GM21423 (cell line): Measurements from ENCODE around the gene REEP1.

Experiments
- ATAC-seq: cut with Tn5 transposase; IDR thresholded peaks from one replicate; pipeline ENCODE4 v1.9.1; 2021; ENCODE audit warnings: mild to moderate bottlenecking, moderate library complexity; ENCODE audit not compliant: unreplicated experiment

Gene REEP1

GRCh38 chr2:86308356-86308755 is 29.1 kb downstream of the REEP1 start:
- ATAC-seq: no peak

- no peak for ATAC-seq
Observed at GRCh38 chr2:86307431-86307830, 30.0 kb downstream of the REEP1 start.

- ATAC-seq: no peak
Observed at GRCh38 chr2:86305915-86306254, 31.5 kb downstream of the REEP1 start.

- no peak for ATAC-seq
Observed at GRCh38 chr2:86305195-86305914, 32.1 kb downstream of the REEP1 start.

- no peak for ATAC-seq
Observed at GRCh38 chr2:86304416-86304815, 33.0 kb downstream of the REEP1 start.

- ATAC-seq: no peak
Observed at GRCh38 chr2:86302320-86302719, 35.1 kb downstream of the REEP1 start.

GRCh38 chr2:86301711-86302202 is 35.7 kb downstream of the REEP1 start:
- ATAC-seq: no peak

- ATAC-seq: no peak
Observed at GRCh38 chr2:86301009-86301408, 36.4 kb downstream of the REEP1 start.

- ATAC-seq: no peak
Observed at GRCh38 chr2:86300496-86300895, 36.9 kb downstream of the REEP1 start.

- no peak for ATAC-seq
Observed at GRCh38 chr2:86298411-86299390, 38.7 kb downstream of the REEP1 start.

GRCh38 chr2:86297382-86298147 is 39.9 kb downstream of the REEP1 start:
- no peak for ATAC-seq

GRCh38 chr2:86296947-86297346 is 40.5 kb downstream of the REEP1 start:
- no peak for ATAC-seq

GRCh38 chr2:86295066-86295465 is 42.4 kb downstream of the REEP1 start:
- ATAC-seq: no peak

- ATAC-seq: no peak
Observed at GRCh38 chr2:86293612-86294011, 43.8 kb downstream of the REEP1 start.

GRCh38 chr2:86292571-86293515 is 44.6 kb downstream of the REEP1 start:
- ATAC-seq: no peak

GRCh38 chr2:86291328-86291662 is 46.1 kb downstream of the REEP1 start:
- ATAC-seq: no peak

- ATAC-seq: no peak
Observed at GRCh38 chr2:86290596-86291327, 46.7 kb downstream of the REEP1 start.

- ATAC-seq: no peak
Observed at GRCh38 chr2:86286516-86286915, 50.9 kb downstream of the REEP1 start.

GRCh38 chr2:86285981-86286380 is 51.4 kb downstream of the REEP1 start:
- ATAC-seq: no peak

- no peak for ATAC-seq
Observed at GRCh38 chr2:86285571-86285970, 51.9 kb downstream of the REEP1 start.
